Activated T-cell treated with anti-CD3 and anti-CD28 coated beads, Interleukin-2, amount 50 U/mL, for 24 hours (primary cell): ENCODE measurements around the gene H2AZ2.
"Not testable (repeated sequence)": the region's sequence is repeated elsewhere in the genome, so short reads cannot be mapped to it uniquely, and the experiment has no call there.

Source experiments
- DNase-seq: peaks from one replicate; pipeline ENCODE4 v3.0.0-alpha.2; 2020
- H3K27ac Mint-ChIP-seq: 2 replicates; pipeline ENCODE4 v1.8.0; 2020; ENCODE audit warnings: mild to moderate bottlenecking, mixed read lengths
- H3K27me3 Mint-ChIP-seq: 2 replicates; pipeline ENCODE4 v1.8.0; 2020; ENCODE audit warnings: mixed read lengths
- H3K36me3 Mint-ChIP-seq: 2 replicates; pipeline ENCODE4 v1.8.0; 2020; ENCODE audit warnings: low read depth, mixed read lengths
- H3K4me1 Mint-ChIP-seq: 2 replicates; pipeline ENCODE4 v1.8.0; 2020; ENCODE audit warnings: low read depth, mixed read lengths
- H3K4me3 Mint-ChIP-seq: 2 replicates; pipeline ENCODE4 v1.8.0; 2020; ENCODE audit warnings: mild to moderate bottlenecking, moderate library complexity, mixed read lengths
- H3K9me3 Mint-ChIP-seq: 2 replicates; pipeline ENCODE4 v1.8.0; 2020; ENCODE audit warnings: mixed read lengths

H2AZ2 gene

DNA sequence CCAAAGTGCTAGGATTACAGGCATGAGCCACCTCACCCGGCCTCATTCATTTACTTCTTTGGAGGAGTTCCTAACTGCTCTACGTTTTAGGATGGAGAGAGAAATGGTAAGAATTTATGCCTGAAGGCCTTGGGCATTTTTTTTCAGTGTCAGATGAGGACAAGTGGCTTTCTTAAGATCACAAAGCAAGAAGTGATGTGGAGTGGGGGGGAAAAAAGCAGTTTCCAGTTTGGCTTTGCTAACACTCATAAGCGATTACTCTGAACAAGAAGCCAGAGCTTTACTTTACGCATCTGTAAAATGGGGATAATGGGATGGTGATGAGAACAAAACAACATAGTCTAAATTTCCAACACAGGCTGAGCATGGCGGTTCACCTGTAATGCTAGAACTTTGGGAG lies 54.0 kb downstream of the H2AZ2 start:
- no peak for DNase-seq
- peaks cover 8% of the 10 kb centered on the region for H3K4me1 Mint-ChIP-seq
- no peaks in the 10 kb centered on the region for H3K9me3 Mint-ChIP-seq
- peaks cover 29% of the 10 kb centered on the region for H3K36me3 Mint-ChIP-seq
- no peak overlapping the region for H3K27ac Mint-ChIP-seq
- H3K27me3 Mint-ChIP-seq = no peaks in the 10 kb centered on the region
- H3K4me3 Mint-ChIP-seq = no peak overlapping the region

DNA sequence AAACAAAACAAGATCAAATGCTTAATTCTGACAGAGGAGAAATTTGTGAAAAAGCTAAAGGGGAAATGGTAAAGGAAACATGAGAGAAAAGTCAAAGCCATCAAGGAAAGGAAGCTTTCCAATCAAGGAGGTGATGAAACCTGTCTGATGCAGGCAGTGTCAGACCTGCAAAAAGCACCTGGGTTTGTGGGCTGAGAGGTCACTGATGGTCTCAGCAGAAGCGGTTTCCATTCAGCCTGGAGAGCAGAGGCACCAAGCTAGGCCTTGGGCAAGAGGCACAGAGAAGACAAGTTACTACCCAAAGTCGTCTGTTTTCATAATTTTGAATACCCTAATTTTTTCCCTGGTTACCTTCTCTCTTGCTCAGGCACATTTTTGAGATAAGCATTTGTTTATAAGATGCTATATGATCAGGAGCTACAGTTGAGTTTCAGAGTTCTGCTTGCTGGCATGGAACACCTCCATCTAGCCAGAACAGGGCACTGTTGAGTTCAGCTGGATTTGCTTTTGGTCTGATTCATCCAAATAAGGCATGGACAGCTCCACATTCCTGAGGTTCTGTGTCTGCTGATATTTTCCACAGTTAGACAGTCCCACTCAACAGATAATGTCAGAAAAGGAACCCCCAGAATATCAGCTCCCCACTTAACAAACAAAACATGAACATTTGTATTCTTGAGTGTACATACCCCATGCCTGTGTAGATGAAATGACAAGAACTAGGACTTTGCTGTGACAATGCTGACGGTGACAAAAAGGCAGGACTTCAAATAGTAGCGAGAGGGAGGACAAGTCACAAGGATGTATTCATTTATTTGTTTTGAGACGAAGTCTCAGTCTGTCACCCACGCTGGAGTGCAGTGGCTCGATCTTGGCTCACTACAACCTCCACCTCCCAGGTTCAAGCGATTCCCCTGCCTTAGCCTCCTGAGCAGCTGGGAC lies 56.3 kb downstream of the H2AZ2 start:
- Mint-ChIP-seq H3K36me3 (peaks cover 8% of the 10 kb centered on the region), H3K27ac (no peak overlapping the region), H3K27me3 (no peaks in the 10 kb centered on the region), H3K4me3 (no peak overlapping the region), H3K9me3 (no peaks in the 10 kb centered on the region), H3K4me1 (peaks cover 3% of the 10 kb centered on the region)
- no peak for DNase-seq

DNA sequence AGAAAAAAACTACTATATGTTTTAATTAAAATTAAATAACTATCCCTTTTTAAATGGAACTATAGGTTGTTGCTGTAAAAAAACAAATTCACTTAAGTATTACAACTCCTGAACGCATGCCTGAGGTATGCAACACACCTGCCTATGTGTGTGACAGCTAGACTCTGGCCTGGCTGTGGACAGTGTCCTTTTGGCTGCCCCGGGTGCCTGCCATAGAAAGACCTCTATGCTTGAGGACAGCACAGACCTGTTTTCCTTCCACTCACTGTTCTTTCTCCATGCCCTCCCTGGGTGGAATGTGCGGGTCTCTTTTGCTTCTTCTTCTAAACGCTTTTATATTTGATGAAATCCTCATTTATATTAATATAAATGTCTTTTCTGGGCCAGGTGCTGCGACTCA lies 57.9 kb downstream of the H2AZ2 start:
- Mint-ChIP-seq H3K36me3 (no peaks in the 10 kb centered on the region), H3K27ac (no peak overlapping the region)

DNA sequence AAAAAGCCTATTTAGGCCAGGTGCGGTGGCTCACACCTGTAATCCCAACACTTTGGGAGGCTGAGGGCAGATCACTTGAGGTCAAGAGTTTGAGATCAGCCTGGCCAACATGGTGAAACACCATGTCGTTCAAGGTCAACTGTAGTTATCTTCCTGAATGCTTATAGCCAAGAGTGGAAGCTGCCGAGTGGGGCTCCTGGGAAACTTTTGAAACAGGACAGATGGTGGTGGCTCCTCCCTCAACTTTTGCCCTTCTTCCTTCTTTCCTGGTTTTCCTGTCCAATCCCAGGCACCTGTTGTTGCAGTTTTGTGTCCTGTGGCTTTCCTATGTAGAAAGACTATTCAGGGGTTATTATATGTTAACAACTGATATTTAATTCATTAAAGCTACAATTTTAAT lies 60.1 kb downstream of the H2AZ2 start:
- no peak overlapping the region for H3K4me3 Mint-ChIP-seq
- DNase-seq = no peak

More for the DNA sequence above, 57.9 kb downstream of the H2AZ2 start:
- no peaks in the 10 kb centered on the region for H3K27me3 Mint-ChIP-seq
- DNase-seq = no peak
- no peak overlapping the region for H3K4me3 Mint-ChIP-seq
- H3K4me1 Mint-ChIP-seq = no peaks in the 10 kb centered on the region
- H3K9me3 Mint-ChIP-seq = no peaks in the 10 kb centered on the region

DNA sequence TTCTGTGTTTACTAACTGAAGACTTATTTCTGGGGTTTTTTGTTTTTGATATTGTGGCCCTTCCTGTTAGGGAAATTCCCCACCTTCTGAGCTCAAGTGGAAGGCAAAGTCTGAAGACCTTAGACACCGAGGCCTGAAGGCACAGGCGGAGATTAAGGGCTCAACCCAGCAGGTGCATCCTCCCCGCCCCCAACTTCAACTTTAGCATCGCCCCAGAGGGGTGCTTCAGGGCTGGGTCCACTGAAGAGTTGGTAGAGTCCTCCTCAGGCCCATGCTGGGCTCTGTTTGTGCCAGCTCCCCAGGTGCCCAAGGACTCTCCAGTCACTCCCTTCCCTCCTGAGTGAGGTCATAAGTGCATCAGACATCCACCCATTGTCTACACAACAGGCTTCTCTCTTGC lies 60.8 kb downstream of the H2AZ2 start:
- Mint-ChIP-seq H3K4me3 (no peak overlapping the region), H3K27ac (no peak overlapping the region), H3K4me1 (no peaks in the 10 kb centered on the region), H3K36me3 (no peaks in the 10 kb centered on the region), H3K27me3 (no peaks in the 10 kb centered on the region), H3K9me3 (peaks cover 5% of the 10 kb centered on the region)
- DNase-seq = no peak

More for the DNA sequence above, 60.1 kb downstream of the H2AZ2 start:
- H3K27ac Mint-ChIP-seq = no peak overlapping the region
- H3K4me1 Mint-ChIP-seq = no peaks in the 10 kb centered on the region
- no peaks in the 10 kb centered on the region for H3K36me3 Mint-ChIP-seq
- H3K9me3 Mint-ChIP-seq = peaks cover 5% of the 10 kb centered on the region
- no peaks in the 10 kb centered on the region for H3K27me3 Mint-ChIP-seq

DNA sequence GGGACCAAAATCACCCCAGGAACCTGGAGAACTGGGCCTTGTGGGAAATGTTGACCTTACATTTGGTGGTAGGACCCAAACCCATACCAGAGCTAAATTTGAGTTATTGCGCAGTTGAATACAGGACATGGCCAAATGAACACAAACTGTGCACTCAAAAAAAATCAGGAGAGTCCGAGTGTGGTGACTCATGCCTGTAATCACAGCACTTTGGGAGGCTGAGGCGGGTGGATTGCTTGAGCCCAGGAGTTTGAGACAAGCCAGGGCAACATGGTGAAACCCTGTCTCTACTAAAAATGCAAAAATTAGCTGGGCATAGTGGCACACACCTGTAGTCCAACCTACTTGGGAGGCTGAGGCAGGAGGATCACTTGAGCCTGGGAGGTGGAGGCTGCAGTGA lies 62.7 kb downstream of the H2AZ2 start:
- not testable (repeated sequence) for H3K4me1 Mint-ChIP-seq, H3K4me3 Mint-ChIP-seq, H3K27me3 Mint-ChIP-seq, H3K36me3 Mint-ChIP-seq, H3K27ac Mint-ChIP-seq, H3K9me3 Mint-ChIP-seq, DNase-seq

DNA sequence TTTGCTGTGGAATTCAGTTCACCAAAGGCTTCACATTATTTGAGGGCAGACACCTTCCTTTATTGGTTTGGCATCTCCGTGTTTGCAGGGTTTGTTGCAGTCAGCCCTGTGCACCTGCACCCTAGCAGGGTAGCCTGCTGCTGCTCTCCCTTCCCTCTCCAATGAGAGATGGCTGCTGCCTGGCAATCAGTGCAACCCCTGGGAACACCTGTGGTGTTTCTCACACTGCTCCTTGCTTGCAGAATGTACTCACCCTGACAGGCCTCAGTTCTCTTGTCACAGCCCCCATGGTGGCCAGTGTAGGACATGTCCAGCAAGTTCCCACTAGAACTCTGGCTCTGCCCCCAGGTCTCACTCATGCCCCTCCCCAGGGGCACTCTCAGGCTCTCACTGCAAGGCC lies 63.5 kb downstream of the H2AZ2 start:
- no peaks in the 10 kb centered on the region for H3K27me3 Mint-ChIP-seq
- no peak overlapping the region for H3K27ac Mint-ChIP-seq
- no peaks in the 10 kb centered on the region for H3K36me3 Mint-ChIP-seq
- no peak overlapping the region for H3K4me3 Mint-ChIP-seq
- H3K4me1 Mint-ChIP-seq = no peaks in the 10 kb centered on the region
- DNase-seq = no peak
- H3K9me3 Mint-ChIP-seq = peaks cover 5% of the 10 kb centered on the region

DNA sequence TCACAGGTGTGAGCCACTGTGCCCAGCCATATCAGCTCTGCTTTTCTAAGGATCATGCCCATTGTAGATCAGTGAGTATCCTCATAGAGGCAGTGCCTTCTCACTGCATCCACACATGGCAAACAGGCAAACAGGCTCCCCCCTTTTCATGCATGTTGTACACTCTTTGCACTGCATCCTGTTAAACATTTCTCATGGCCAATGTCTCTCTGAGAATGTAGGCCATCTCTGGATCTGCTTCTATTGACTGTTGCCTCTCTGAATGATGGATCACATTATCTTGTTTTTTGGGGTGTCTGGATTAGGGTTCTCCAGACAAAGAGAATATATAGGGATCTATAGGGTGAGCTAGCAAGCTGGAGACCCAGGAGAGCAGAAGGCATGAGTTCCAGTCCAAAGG lies 64.5 kb downstream of the H2AZ2 start:
- no peak overlapping the region for H3K4me3 Mint-ChIP-seq
- DNase-seq = no peak
- no peaks in the 10 kb centered on the region for H3K27me3 Mint-ChIP-seq
- H3K9me3 Mint-ChIP-seq = peaks cover 5% of the 10 kb centered on the region
- no peaks in the 10 kb centered on the region for H3K4me1 Mint-ChIP-seq
- H3K27ac Mint-ChIP-seq = no peak overlapping the region
- H3K36me3 Mint-ChIP-seq = no peaks in the 10 kb centered on the region

DNA sequence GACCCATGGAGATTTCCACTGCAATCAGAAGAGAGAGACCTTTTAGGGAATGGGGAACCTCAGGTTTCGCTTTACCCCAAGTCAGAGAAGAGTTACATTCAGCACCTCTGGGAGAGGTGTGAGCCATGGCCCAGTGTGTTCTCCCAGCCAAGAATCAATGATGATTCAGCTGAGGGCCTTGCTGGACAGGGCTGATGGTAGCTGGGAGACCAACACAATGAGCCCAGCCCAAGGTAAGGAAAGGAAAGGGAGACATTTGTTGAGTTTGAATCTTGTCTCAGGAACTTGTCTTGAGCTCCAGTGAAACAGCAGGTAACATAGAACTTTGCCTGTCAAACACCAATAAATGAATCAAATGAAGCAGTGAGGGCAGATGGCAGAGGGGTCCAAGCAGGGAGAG lies 65.4 kb downstream of the H2AZ2 start:
- no peak overlapping the region for H3K4me3 Mint-ChIP-seq
- no peaks in the 10 kb centered on the region for H3K27me3 Mint-ChIP-seq
- H3K27ac Mint-ChIP-seq = no peak overlapping the region

More for the DNA sequence above, 65.4 kb downstream of the H2AZ2 start:
- Mint-ChIP-seq H3K36me3 (no peaks in the 10 kb centered on the region), H3K4me1 (no peaks in the 10 kb centered on the region), H3K9me3 (peaks cover 5% of the 10 kb centered on the region)
- no peak for DNase-seq
